ENCODE data around the gene RGS7BP.

Gene RGS7BP

DNA sequence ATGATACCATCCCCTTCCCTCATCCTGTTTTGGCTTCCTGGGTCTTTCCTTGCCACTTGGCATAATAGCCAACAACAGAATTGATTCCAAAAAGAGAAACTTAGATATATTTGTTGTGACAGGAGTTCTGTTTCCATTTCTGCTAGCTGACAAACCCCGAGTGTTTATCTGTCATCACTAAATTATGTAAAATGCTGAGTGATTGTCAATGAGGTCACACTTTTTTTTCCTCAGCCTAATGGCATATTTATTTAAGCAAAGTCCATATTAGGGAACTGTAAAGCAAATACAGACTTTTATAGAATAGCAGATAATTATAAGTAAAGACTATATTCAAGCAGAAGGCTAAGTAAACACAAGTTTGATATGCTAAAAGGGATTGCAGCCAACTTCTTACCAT, 64.0 kb downstream of the RGS7BP start:
- in situ Hi-C loops (cut with MboI; ENCODE audit: low pct_unique_long_range_greater_than_20kb, low sequenced_read_pairs, unreplicated experiment) = no loop called here
- no peak for DNase-seq (ENCODE audit: low spot score)
- TF ChIP-seq, protein P1, sequence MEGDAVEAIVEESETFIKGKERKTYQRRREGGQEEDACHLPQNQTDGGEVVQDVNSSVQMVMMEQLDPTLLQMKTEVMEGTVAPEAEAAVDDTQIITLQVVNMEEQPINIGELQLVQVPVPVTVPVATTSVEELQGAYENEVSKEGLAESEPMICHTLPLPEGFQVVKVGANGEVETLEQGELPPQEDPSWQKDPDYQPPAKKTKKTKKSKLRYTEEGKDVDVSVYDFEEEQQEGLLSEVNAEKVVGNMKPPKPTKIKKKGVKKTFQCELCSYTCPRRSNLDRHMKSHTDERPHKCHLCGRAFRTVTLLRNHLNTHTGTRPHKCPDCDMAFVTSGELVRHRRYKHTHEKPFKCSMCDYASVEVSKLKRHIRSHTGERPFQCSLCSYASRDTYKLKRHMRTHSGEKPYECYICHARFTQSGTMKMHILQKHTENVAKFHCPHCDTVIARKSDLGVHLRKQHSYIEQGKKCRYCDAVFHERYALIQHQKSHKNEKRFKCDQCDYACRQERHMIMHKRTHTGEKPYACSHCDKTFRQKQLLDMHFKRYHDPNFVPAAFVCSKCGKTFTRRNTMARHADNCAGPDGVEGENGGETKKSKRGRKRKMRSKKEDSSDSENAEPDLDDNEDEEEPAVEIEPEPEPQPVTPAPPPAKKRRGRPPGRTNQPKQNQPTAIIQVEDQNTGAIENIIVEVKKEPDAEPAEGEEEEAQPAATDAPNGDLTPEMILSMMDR (IDR thresholded peaks at IDR 0.05; ENCODE audit: extremely low read depth, insufficient read depth, missing control alignments) = no peak

GRCh38 chr5:64570395-64570996, 64.7 kb downstream of the RGS7BP start:
- DNase-seq (ENCODE audit: low spot score) = no peak

GRCh38 chr5:64575561-64575960, 69.7 kb downstream of the RGS7BP start:
- in situ Hi-C loops (cut with MboI; ENCODE audit: low pct_unique_long_range_greater_than_20kb, low sequenced_read_pairs, unreplicated experiment) = no loop called here
- TF ChIP-seq, protein P1 (IDR thresholded peaks at IDR 0.05; ENCODE audit: extremely low read depth, insufficient read depth, missing control alignments) = no peak
- no peak for DNase-seq (ENCODE audit: low spot score)

More at GRCh38 chr5:64570395-64570996, 64.7 kb downstream of the RGS7BP start:
- TF ChIP-seq, protein P1 (IDR thresholded peaks at IDR 0.05; ENCODE audit: extremely low read depth, insufficient read depth, missing control alignments) = no peak
- in situ Hi-C loops (cut with MboI; ENCODE audit: low pct_unique_long_range_greater_than_20kb, low sequenced_read_pairs, unreplicated experiment) = no loop called here

- no peak for DNase-seq (ENCODE audit: low spot score)
- in situ Hi-C loops (cut with MboI; ENCODE audit: low pct_unique_long_range_greater_than_20kb, low sequenced_read_pairs, unreplicated experiment) = no loop called here
- TF ChIP-seq, protein P1 (IDR thresholded peaks at IDR 0.05; ENCODE audit: extremely low read depth, insufficient read depth, missing control alignments) = no peak
Observed at GRCh38 chr5:64576250-64576649, 70.4 kb downstream of the RGS7BP start.

GRCh38 chr5:64585646-64586045, 79.8 kb downstream of the RGS7BP start:
- TF ChIP-seq, protein P1 (IDR thresholded peaks at IDR 0.05; ENCODE audit: extremely low read depth, insufficient read depth, missing control alignments) = no peak
- in situ Hi-C loops (cut with MboI; ENCODE audit: low pct_unique_long_range_greater_than_20kb, low sequenced_read_pairs, unreplicated experiment) = no loop called here
- no peak for DNase-seq (ENCODE audit: low spot score)

DNA sequence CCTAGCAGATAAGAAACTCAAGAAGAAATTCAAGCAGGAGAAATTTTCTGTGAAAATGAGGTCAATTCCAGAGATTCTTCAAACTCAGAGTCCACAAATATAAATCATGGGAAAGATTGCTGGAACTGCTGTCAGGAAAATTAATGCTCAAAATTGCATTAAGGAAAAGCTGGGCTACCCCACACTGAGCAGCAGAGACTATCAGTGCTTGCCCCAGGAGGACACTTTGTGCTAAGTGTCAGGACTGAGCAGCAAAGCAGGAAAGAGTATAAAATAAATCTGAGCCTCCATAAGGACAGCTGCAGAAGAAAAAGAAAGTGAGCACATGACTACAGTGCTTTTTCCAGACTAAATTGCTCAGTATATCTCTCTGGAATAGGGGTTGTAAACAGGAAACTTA, 81.6 kb downstream of the RGS7BP start:
- TF ChIP-seq, protein P1 (IDR thresholded peaks at IDR 0.05; ENCODE audit: extremely low read depth, insufficient read depth, missing control alignments) = no peak
- in situ Hi-C loops (cut with MboI; ENCODE audit: low pct_unique_long_range_greater_than_20kb, low sequenced_read_pairs, unreplicated experiment) = no loop called here
- no peak for DNase-seq (ENCODE audit: low spot score)

All from GM13977 (cell line).